ENCODE data around the gene TP73.

TP73 gene

GRCh38 chr1:3631320-3632260 is 20.7 kb upstream of the TP73 start:
- Histone ChIP-seq H3K9ac (ENCODE audit: low read depth, low read length) (no peak overlapping the region), H3K4me3 (ENCODE audit: low read depth, low read length) (no peak overlapping the region), H3K36me3 (ENCODE audit: control insufficient read depth, insufficient read depth, low read length) (peaks cover 49% of the 10 kb centered on the region), H3K4me1 (ENCODE audit: control insufficient read depth, insufficient read depth, low read length) (peaks cover 4% of the 10 kb centered on the region), H3K9me3 (ENCODE audit: control insufficient read depth, insufficient read depth, low read length) (no peaks in the 10 kb centered on the region), H3K27me3 (ENCODE audit: control insufficient read depth, insufficient read depth, low read length) (no peaks in the 10 kb centered on the region)

- peaks cover 4% of the 10 kb centered on the region for H3K4me1 ChIP-seq (ENCODE audit: control insufficient read depth, insufficient read depth, low read length)
- no peak overlapping the region for H3K4me3 ChIP-seq (ENCODE audit: low read depth, low read length)
- H3K9me3 ChIP-seq (ENCODE audit: control insufficient read depth, insufficient read depth, low read length), result no peaks in the 10 kb centered on the region
- no peaks in the 10 kb centered on the region for H3K27me3 ChIP-seq (ENCODE audit: control insufficient read depth, insufficient read depth, low read length)
- H3K9ac ChIP-seq (ENCODE audit: low read depth, low read length), result no peak overlapping the region
- peaks cover 50% of the 10 kb centered on the region for H3K36me3 ChIP-seq (ENCODE audit: control insufficient read depth, insufficient read depth, low read length)
Observed at GRCh38 chr1:3632298-3632697, 20.0 kb upstream of the TP73 start.

DNA sequence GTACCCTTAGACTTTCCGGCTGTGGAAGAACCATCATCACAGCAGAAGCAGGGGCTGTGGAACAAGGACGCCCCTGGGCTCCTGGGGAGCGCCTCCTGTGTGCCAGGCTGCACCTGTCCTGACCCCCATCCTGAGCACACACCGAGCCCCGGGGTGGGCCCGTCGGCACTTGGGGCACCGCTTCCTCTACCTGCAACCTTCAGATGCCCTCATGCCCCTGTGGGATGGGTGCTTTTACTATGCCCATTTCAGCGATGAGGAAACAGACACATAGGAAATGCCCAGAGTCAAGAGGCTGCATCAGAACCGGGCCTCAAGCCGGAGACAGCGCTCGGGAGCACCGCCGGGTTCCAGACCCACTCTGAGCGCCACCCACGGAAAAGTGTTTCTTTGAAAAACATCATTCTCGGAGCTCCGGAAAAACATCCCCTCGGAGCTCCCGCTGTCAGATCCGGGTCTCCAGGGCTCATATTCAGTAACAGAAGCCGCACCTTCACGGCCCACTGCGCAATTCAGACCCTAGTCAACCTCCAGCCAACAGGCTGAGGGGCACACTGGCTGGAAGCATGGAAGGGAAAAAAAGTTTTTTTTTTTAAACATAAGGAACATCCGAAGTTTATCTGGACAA is 19.5 kb upstream of the TP73 start:
- Histone ChIP-seq H3K9me3 (ENCODE audit: control insufficient read depth, insufficient read depth, low read length) (no peaks in the 10 kb centered on the region), H3K4me3 (ENCODE audit: low read depth, low read length) (no peak overlapping the region), H3K9ac (ENCODE audit: low read depth, low read length) (no peak overlapping the region), H3K36me3 (ENCODE audit: control insufficient read depth, insufficient read depth, low read length) (peaks cover 49% of the 10 kb centered on the region), H3K4me1 (ENCODE audit: control insufficient read depth, insufficient read depth, low read length) (peaks cover 4% of the 10 kb centered on the region), H3K27me3 (ENCODE audit: control insufficient read depth, insufficient read depth, low read length) (no peaks in the 10 kb centered on the region)

GRCh38 chr1:3633344-3634058 is 18.8 kb upstream of the TP73 start:
- Histone ChIP-seq H3K27me3 (ENCODE audit: control insufficient read depth, insufficient read depth, low read length) (no peaks in the 10 kb centered on the region), H3K4me1 (ENCODE audit: control insufficient read depth, insufficient read depth, low read length) (peaks cover 4% of the 10 kb centered on the region), H3K9me3 (ENCODE audit: control insufficient read depth, insufficient read depth, low read length) (no peaks in the 10 kb centered on the region), H3K9ac (ENCODE audit: low read depth, low read length) (no peak overlapping the region), H3K4me3 (ENCODE audit: low read depth, low read length) (no peak overlapping the region), H3K36me3 (ENCODE audit: control insufficient read depth, insufficient read depth, low read length) (peaks cover 48% of the 10 kb centered on the region)

GRCh38 chr1:3634059-3634800 is 18.1 kb upstream of the TP73 start:
- no peaks in the 10 kb centered on the region for H3K9me3 ChIP-seq (ENCODE audit: control insufficient read depth, insufficient read depth, low read length)
- H3K36me3 ChIP-seq (ENCODE audit: control insufficient read depth, insufficient read depth, low read length), result peaks cover 42% of the 10 kb centered on the region
- H3K4me1 ChIP-seq (ENCODE audit: control insufficient read depth, insufficient read depth, low read length), result peaks cover 4% of the 10 kb centered on the region
- H3K27me3 ChIP-seq (ENCODE audit: control insufficient read depth, insufficient read depth, low read length), result no peaks in the 10 kb centered on the region
- no peak overlapping the region for H3K9ac ChIP-seq (ENCODE audit: low read depth, low read length)
- no peak overlapping the region for H3K4me3 ChIP-seq (ENCODE audit: low read depth, low read length)

DNA sequence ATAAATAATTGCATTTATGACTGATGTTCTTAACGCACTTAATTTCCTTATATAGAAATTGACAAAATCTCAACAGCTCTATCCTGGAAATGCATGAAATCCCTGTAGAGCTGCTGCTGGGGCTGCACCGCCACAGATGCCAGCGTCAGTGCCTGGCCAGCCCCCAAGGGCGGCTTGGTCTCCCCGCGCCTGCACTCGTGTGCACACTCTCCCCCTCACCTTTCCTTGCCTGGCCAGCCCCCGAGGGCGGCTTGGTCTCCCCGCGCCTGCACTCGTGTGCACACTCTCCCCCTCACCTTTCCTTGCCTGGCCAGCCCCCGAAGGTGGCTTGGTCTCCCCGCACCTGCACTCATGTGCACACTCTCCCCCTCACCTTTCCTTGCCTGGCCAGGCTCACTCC is 16.2 kb upstream of the TP73 start:
- Histone ChIP-seq H3K27me3 (ENCODE audit: control insufficient read depth, insufficient read depth, low read length) (no peaks in the 10 kb centered on the region), H3K36me3 (ENCODE audit: control insufficient read depth, insufficient read depth, low read length) (peaks cover 33% of the 10 kb centered on the region), H3K4me1 (ENCODE audit: control insufficient read depth, insufficient read depth, low read length) (peaks cover 4% of the 10 kb centered on the region), H3K9ac (ENCODE audit: low read depth, low read length) (no peak overlapping the region), H3K9me3 (ENCODE audit: control insufficient read depth, insufficient read depth, low read length) (no peaks in the 10 kb centered on the region), H3K4me3 (ENCODE audit: low read depth, low read length) (no peak overlapping the region)

- H3K9ac ChIP-seq (ENCODE audit: low read depth, low read length), result no peak overlapping the region
- H3K27me3 ChIP-seq (ENCODE audit: control insufficient read depth, insufficient read depth, low read length), result no peaks in the 10 kb centered on the region
- no peaks in the 10 kb centered on the region for H3K9me3 ChIP-seq (ENCODE audit: control insufficient read depth, insufficient read depth, low read length)
- H3K36me3 ChIP-seq (ENCODE audit: control insufficient read depth, insufficient read depth, low read length), result peaks cover 30% of the 10 kb centered on the region
- peaks cover 4% of the 10 kb centered on the region for H3K4me1 ChIP-seq (ENCODE audit: control insufficient read depth, insufficient read depth, low read length)
- no peak overlapping the region for H3K4me3 ChIP-seq (ENCODE audit: low read depth, low read length)
Observed at GRCh38 chr1:3636531-3636930, 15.8 kb upstream of the TP73 start.

DNA sequence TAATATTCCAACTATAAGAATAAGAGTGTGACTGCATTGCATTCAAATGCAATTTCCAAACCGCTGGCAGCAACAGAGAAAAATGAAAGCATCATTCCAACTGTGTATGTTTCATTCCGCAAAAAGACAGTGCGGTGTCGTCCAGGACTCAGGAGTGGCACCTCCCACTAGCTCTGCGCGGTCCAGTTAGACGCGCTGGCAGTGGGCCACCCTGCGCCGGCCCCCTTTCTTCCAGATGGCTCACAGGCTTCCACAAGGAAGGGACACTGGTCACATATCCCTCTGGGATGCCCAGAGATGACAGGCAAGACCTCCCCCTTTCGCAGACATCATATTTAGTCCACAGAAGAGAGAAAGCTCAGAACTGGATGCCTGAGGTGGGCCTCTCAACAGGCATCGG is 14.3 kb upstream of the TP73 start:
- H3K36me3 ChIP-seq (ENCODE audit: control insufficient read depth, insufficient read depth, low read length), result peaks cover 29% of the 10 kb centered on the region
- no peaks in the 10 kb centered on the region for H3K4me1 ChIP-seq (ENCODE audit: control insufficient read depth, insufficient read depth, low read length)
- no peak overlapping the region for H3K4me3 ChIP-seq (ENCODE audit: low read depth, low read length)
- no peak overlapping the region for H3K9ac ChIP-seq (ENCODE audit: low read depth, low read length)
- H3K9me3 ChIP-seq (ENCODE audit: control insufficient read depth, insufficient read depth, low read length), result no peaks in the 10 kb centered on the region
- H3K27me3 ChIP-seq (ENCODE audit: control insufficient read depth, insufficient read depth, low read length), result no peaks in the 10 kb centered on the region

GRCh38 chr1:3638676-3639075 is 13.6 kb upstream of the TP73 start:
- Histone ChIP-seq H3K27me3 (ENCODE audit: control insufficient read depth, insufficient read depth, low read length) (no peaks in the 10 kb centered on the region), H3K36me3 (ENCODE audit: control insufficient read depth, insufficient read depth, low read length) (peaks cover 25% of the 10 kb centered on the region), H3K4me3 (ENCODE audit: low read depth, low read length) (no peak overlapping the region), H3K9me3 (ENCODE audit: control insufficient read depth, insufficient read depth, low read length) (no peaks in the 10 kb centered on the region), H3K9ac (ENCODE audit: low read depth, low read length) (no peak overlapping the region), H3K4me1 (ENCODE audit: control insufficient read depth, insufficient read depth, low read length) (no peaks in the 10 kb centered on the region)

- H3K9me3 ChIP-seq (ENCODE audit: control insufficient read depth, insufficient read depth, low read length), result no peaks in the 10 kb centered on the region
- H3K9ac ChIP-seq (ENCODE audit: low read depth, low read length), result no peak overlapping the region
- peaks cover 19% of the 10 kb centered on the region for H3K36me3 ChIP-seq (ENCODE audit: control insufficient read depth, insufficient read depth, low read length)
- no peaks in the 10 kb centered on the region for H3K4me1 ChIP-seq (ENCODE audit: control insufficient read depth, insufficient read depth, low read length)
- H3K4me3 ChIP-seq (ENCODE audit: low read depth, low read length), result no peak overlapping the region
- H3K27me3 ChIP-seq (ENCODE audit: control insufficient read depth, insufficient read depth, low read length), result no peaks in the 10 kb centered on the region
Observed at GRCh38 chr1:3639397-3639911, 12.9 kb upstream of the TP73 start.

Data from iPS-15b (cell line).